Measurements from ENCODE around the gene SEMA3E.

Gene SEMA3E

GRCh38 chr7:83663131-83663530 lies 14.2 kb upstream of the SEMA3E start:
- Histone ChIP-seq H3F3A (ENCODE audit: low read depth) (no peaks in the 10 kb centered on the region), H3K79me2 (ENCODE audit: insufficient read depth, low read length) (no peaks in the 10 kb centered on the region), H2AFZ (ENCODE audit: low read length) (no peak overlapping the region), H3K9me2 (replicated peaks; ENCODE audit: low read depth, low read length) (no peaks in the 10 kb centered on the region), H3K9ac (ENCODE audit: low read depth, low read length, poor library complexity, severe bottlenecking) (no peak overlapping the region), H3K36me3 (ENCODE audit: insufficient read depth, low read length) (no peaks in the 10 kb centered on the region), H3K27me3 (ENCODE audit: insufficient read depth, low read length, poor library complexity, severe bottlenecking) (no peaks in the 10 kb centered on the region), H3K4me3 (ENCODE audit: low read length, poor library complexity, severe bottlenecking) (no peak overlapping the region), H3K4me1 (ENCODE audit: insufficient read depth, low read length, poor library complexity, severe bottlenecking) (no peaks in the 10 kb centered on the region), H3K4me2 (ENCODE audit: low read depth, low read length, poor library complexity, severe bottlenecking) (no peak overlapping the region), H3K9me3 (ENCODE audit: insufficient read depth, low read depth, low read length) (no peaks in the 10 kb centered on the region), H4K20me1 (ENCODE audit: insufficient read depth, low read length, poor library complexity, severe bottlenecking) (no peaks in the 10 kb centered on the region)
- TF ChIP-seq EZH2phosphoT487 (IDR thresholded peaks at IDR 0.05; ENCODE audit: borderline replicate concordance) = no peak
- TF ChIP-seq CTCF (conservative IDR thresholded peaks at IDR 0.05; ENCODE audit: low read length) = no peak

- no peaks in the 10 kb centered on the region for H3K79me2 ChIP-seq (ENCODE audit: insufficient read depth, low read length)
- no peaks in the 10 kb centered on the region for H4K20me1 ChIP-seq (ENCODE audit: insufficient read depth, low read length, poor library complexity, severe bottlenecking)
- no peak for TF ChIP-seq EZH2phosphoT487 (IDR thresholded peaks at IDR 0.05; ENCODE audit: borderline replicate concordance)
- TF ChIP-seq CTCF (conservative IDR thresholded peaks at IDR 0.05; ENCODE audit: low read length) = no peak
- H3F3A ChIP-seq (ENCODE audit: low read depth) = no peaks in the 10 kb centered on the region
- H3K9ac ChIP-seq (ENCODE audit: low read depth, low read length, poor library complexity, severe bottlenecking) = no peak overlapping the region
- no peak overlapping the region for H3K4me3 ChIP-seq (ENCODE audit: low read length, poor library complexity, severe bottlenecking)
- no peaks in the 10 kb centered on the region for H3K27me3 ChIP-seq (ENCODE audit: insufficient read depth, low read length, poor library complexity, severe bottlenecking)
- no peaks in the 10 kb centered on the region for H3K9me3 ChIP-seq (ENCODE audit: insufficient read depth, low read depth, low read length)
- no peak overlapping the region for H3K4me2 ChIP-seq (ENCODE audit: low read depth, low read length, poor library complexity, severe bottlenecking)
- H3K9me2 ChIP-seq (replicated peaks; ENCODE audit: low read depth, low read length) = no peaks in the 10 kb centered on the region
- H3K4me1 ChIP-seq (ENCODE audit: insufficient read depth, low read length, poor library complexity, severe bottlenecking) = no peaks in the 10 kb centered on the region
- no peaks in the 10 kb centered on the region for H3K36me3 ChIP-seq (ENCODE audit: insufficient read depth, low read length)
- H2AFZ ChIP-seq (ENCODE audit: low read length) = no peak overlapping the region
Observed at GRCh38 chr7:83658126-83658525, 9.2 kb upstream of the SEMA3E start.

- Histone ChIP-seq H3K27me3 (ENCODE audit: insufficient read depth, low read length, poor library complexity, severe bottlenecking) (no peaks in the 10 kb centered on the region), H2AFZ (ENCODE audit: low read length) (no peak overlapping the region), H3K4me3 (ENCODE audit: low read length, poor library complexity, severe bottlenecking) (no peak overlapping the region), H3K9me2 (replicated peaks; ENCODE audit: low read depth, low read length) (no peaks in the 10 kb centered on the region), H3K9me3 (ENCODE audit: insufficient read depth, low read depth, low read length) (no peaks in the 10 kb centered on the region), H4K20me1 (ENCODE audit: insufficient read depth, low read length, poor library complexity, severe bottlenecking) (no peaks in the 10 kb centered on the region), H3K9ac (ENCODE audit: low read depth, low read length, poor library complexity, severe bottlenecking) (no peak overlapping the region), H3K4me1 (ENCODE audit: insufficient read depth, low read length, poor library complexity, severe bottlenecking) (no peaks in the 10 kb centered on the region), H3F3A (ENCODE audit: low read depth) (no peaks in the 10 kb centered on the region), H3K4me2 (ENCODE audit: low read depth, low read length, poor library complexity, severe bottlenecking) (no peak overlapping the region), H3K79me2 (ENCODE audit: insufficient read depth, low read length) (no peaks in the 10 kb centered on the region), H3K36me3 (ENCODE audit: insufficient read depth, low read length) (no peaks in the 10 kb centered on the region)
- TF ChIP-seq CTCF (conservative IDR thresholded peaks at IDR 0.05; ENCODE audit: low read length) = peak; percentile 83
- TF ChIP-seq EZH2phosphoT487 (IDR thresholded peaks at IDR 0.05; ENCODE audit: borderline replicate concordance) = no peak
Observed at GRCh38 chr7:83655951-83656556, 7.1 kb upstream of the SEMA3E start.
